Central memory CD8-positive, alpha-beta T cell (primary cell): Measurements from ENCODE around the gene NFIC.
"Not testable (repeated sequence)": the region's sequence is repeated elsewhere in the genome, so short reads cannot be mapped to it uniquely, and the experiment has no call there.

Experiments
- ATAC-seq: fragments of 150-1000 bp; cut with Tn5 transposase; replicated peaks from 2 replicates; pipeline ENCODE4 v1.10.0; 2022; ENCODE audit warnings: mild to moderate bottlenecking, moderate FRiP score, moderate number of reproducible peaks; ENCODE audit not compliant: poor library complexity, severe bottlenecking; ENCODE audit errors: extremely low read depth
- DNase-seq, 2 donors: peaks; one replicate each; pipeline ENCODE4 v3.0.0; 2021; ENCODE audit warnings: low spot score in 2 of 2
- H3K27ac Mint-ChIP-seq: one replicate; pipeline ENCODE4 v1.8.0; 2022; ENCODE audit warnings: low read depth, mild to moderate bottlenecking, moderate library complexity, mixed read lengths
- H3K27me3 Mint-ChIP-seq: one replicate; pipeline ENCODE4 v1.8.0; 2022; ENCODE audit warnings: mixed read lengths
- H3K36me3 Mint-ChIP-seq: one replicate; pipeline ENCODE4 v1.8.0; 2022; ENCODE audit warnings: mild to moderate bottlenecking, moderate library complexity, mixed read lengths; ENCODE audit not compliant: insufficient read depth
- H3K4me1 Mint-ChIP-seq: one replicate; pipeline ENCODE4 v1.8.0; 2022; ENCODE audit warnings: mixed read lengths
- H3K4me3 Mint-ChIP-seq: one replicate; pipeline ENCODE4 v1.8.0; 2022; ENCODE audit warnings: mild to moderate bottlenecking, moderate library complexity, mixed read lengths
- H3K9me3 Mint-ChIP-seq: one replicate; pipeline ENCODE4 v1.8.0; 2022; ENCODE audit warnings: mixed read lengths

NFIC gene

GRCh38 chr19:3343619-3344502 lies 22.5 kb upstream of the NFIC start:
- Mint-ChIP-seq H3K27me3 (no peaks in the 10 kb centered on the region), H3K4me1 (peaks cover under 1% of the 10 kb centered on the region), H3K36me3 (peaks cover 2% of the 10 kb centered on the region), H3K4me3 (peak overlapping the region; percentile 54), H3K27ac (no peak overlapping the region), H3K9me3 (no peaks in the 10 kb centered on the region)
- peak; percentile 71 for ATAC-seq
- DNase-seq, result peak in 1 of 2 donors; percentile 31

GRCh38 chr19:3344608-3345598 lies 21.5 kb upstream of the NFIC start:
- Mint-ChIP-seq H3K9me3 (no peaks in the 10 kb centered on the region), H3K4me1 (no peaks in the 10 kb centered on the region), H3K27me3 (no peaks in the 10 kb centered on the region), H3K4me3 (peak overlapping the region; percentile 54), H3K27ac (peak overlapping the region; percentile 46), H3K36me3 (peaks cover 2% of the 10 kb centered on the region)
- DNase-seq (no peak), ATAC-seq (no peak)

GRCh38 chr19:3345850-3346460 lies 20.4 kb upstream of the NFIC start:
- Mint-ChIP-seq H3K27me3 (no peaks in the 10 kb centered on the region), H3K27ac (no peak overlapping the region), H3K36me3 (no peaks in the 10 kb centered on the region), H3K4me3 (no peak overlapping the region), H3K9me3 (no peaks in the 10 kb centered on the region), H3K4me1 (no peaks in the 10 kb centered on the region)
- DNase-seq (no peak), ATAC-seq (no peak)

GRCh38 chr19:3346677-3347353 lies 19.6 kb upstream of the NFIC start:
- Mint-ChIP-seq H3K27me3 (no peaks in the 10 kb centered on the region), H3K4me1 (no peaks in the 10 kb centered on the region), H3K36me3 (no peaks in the 10 kb centered on the region), H3K4me3 (no peak overlapping the region), H3K27ac (no peak overlapping the region), H3K9me3 (no peaks in the 10 kb centered on the region)
- ATAC-seq (no peak), DNase-seq (no peak)

- Mint-ChIP-seq H3K4me1 (no peaks in the 10 kb centered on the region), H3K27me3 (no peaks in the 10 kb centered on the region), H3K4me3 (no peak overlapping the region), H3K9me3 (no peaks in the 10 kb centered on the region), H3K27ac (no peak overlapping the region), H3K36me3 (no peaks in the 10 kb centered on the region)
- ATAC-seq, result no peak
- DNase-seq, result no peak
These were observed 18.3 kb upstream of the NFIC start for GRCh38 chr19:3348042-3348441.

GRCh38 chr19:3348469-3348868 lies 17.9 kb upstream of the NFIC start:
- not testable (repeated sequence) for ATAC-seq, H3K4me1 Mint-ChIP-seq

DNA sequence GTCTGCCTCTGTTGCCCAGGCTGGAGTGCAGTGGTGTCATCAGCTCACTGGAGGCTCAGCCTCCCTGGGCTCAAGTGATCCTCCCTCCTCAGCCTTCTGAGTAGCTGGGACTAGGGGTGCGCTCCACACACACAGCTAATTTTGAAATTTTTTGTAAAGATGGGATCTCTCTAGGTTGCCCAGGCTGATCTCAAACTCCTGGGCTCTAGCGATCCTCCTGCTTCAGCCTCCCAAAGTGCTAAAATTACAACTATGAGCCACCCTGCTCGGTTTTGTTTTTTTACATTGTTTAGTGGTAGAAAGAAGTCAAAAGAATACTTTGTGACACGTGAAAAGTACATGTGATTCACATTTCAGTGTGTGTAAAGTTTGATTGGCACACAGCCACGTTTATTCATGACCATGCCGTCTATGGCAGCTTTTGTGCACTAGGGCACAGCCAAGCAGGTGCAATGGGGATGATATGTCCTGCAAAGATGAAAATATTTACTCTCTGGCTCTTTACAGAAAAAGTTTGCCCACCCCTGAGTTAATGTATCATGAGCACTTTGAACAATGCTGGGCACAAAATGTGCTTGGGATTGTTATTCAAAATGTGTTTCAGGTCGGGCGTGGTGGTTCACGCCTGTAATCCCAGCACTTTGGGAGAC lies 16.2 kb upstream of the NFIC start:
- Mint-ChIP-seq H3K27ac (no peak overlapping the region), H3K27me3 (no peaks in the 10 kb centered on the region)

More at GRCh38 chr19:3348469-3348868, 17.9 kb upstream of the NFIC start:
- not testable (repeated sequence) for DNase-seq, H3K36me3 Mint-ChIP-seq, H3K9me3 Mint-ChIP-seq, H3K4me3 Mint-ChIP-seq, H3K27ac Mint-ChIP-seq, H3K27me3 Mint-ChIP-seq

DNA sequence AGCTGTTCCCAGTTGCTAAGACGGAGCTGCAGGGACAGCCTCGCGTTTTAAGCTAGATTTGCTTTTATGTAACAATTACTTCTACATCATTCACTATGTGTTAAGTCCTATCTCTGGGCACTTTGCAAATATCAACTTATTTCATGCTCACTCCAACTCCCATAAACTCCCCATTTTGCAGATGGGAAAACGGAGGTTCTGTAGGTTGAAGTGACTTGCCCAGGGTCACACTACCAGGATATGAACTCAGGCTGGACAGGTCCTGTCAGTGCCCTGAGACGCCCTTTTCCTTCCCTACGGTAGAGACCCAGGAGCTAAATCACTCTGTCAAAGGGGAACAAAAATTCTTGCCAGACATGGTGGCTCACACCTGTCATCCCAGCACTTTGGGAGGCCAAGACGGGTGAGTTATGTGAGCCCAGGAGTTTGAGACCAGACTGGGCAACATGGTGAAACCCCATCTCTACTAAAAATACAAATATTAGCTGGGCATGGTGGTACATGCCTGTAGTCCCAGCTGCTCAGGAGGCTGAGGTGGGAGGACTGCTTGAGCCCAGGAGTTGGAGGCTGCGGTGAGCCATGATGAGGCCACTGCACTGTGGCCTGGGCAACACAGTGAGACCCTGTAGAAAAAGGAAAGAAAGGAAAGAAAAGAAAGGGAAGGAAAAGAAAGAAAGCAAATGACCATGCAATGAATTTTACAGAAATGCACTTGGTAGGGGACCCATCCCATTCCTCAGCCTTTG lies 14.5 kb upstream of the NFIC start:
- no peak for DNase-seq
- Mint-ChIP-seq H3K36me3 (no peaks in the 10 kb centered on the region), H3K4me3 (no peak overlapping the region), H3K27ac (no peak overlapping the region), H3K9me3 (no peaks in the 10 kb centered on the region), H3K4me1 (peaks cover 1% of the 10 kb centered on the region), H3K27me3 (no peaks in the 10 kb centered on the region)
- no peak for ATAC-seq

More for the DNA sequence above, 16.2 kb upstream of the NFIC start:
- H3K36me3 Mint-ChIP-seq, result no peaks in the 10 kb centered on the region
- H3K4me3 Mint-ChIP-seq, result no peak overlapping the region
- no peaks in the 10 kb centered on the region for H3K9me3 Mint-ChIP-seq
- DNase-seq (no peak), ATAC-seq (no peak)
- no peaks in the 10 kb centered on the region for H3K4me1 Mint-ChIP-seq

- peaks cover 15% of the 10 kb centered on the region for H3K4me1 Mint-ChIP-seq
- H3K36me3 Mint-ChIP-seq, result peaks cover 11% of the 10 kb centered on the region
- ATAC-seq (no peak), DNase-seq (no peak)
- no peak overlapping the region for H3K27ac Mint-ChIP-seq
- no peak overlapping the region for H3K4me3 Mint-ChIP-seq
- H3K9me3 Mint-ChIP-seq, result no peaks in the 10 kb centered on the region
- no peaks in the 10 kb centered on the region for H3K27me3 Mint-ChIP-seq
These were observed 12.9 kb upstream of the NFIC start for GRCh38 chr19:3353493-3353892.

DNA sequence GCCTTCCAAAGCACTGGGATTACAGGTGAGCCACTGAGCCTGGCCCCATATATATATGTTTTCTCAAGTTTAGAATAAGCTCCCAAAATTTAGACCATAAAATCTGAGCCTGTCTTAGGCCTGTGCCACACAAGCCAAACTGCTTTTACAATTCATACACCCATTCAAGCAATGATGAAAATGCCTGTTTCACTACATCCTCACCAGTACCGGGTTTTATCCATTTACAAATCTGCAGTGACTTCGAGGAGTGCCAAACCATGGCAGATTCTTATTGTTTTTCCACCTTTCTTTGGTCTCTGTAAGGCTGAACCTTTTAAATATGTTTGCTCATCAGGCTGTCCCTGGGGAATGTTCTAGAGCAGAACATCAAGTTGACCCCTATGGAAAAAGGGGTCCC lies 9.6 kb upstream of the NFIC start:
- Mint-ChIP-seq H3K27me3 (no peaks in the 10 kb centered on the region), H3K27ac (no peak overlapping the region), H3K4me1 (peaks cover 25% of the 10 kb centered on the region), H3K4me3 (peak overlapping the region; percentile 91), H3K9me3 (no peaks in the 10 kb centered on the region), H3K36me3 (peaks cover 22% of the 10 kb centered on the region)
- DNase-seq, result no peak
- no peak for ATAC-seq

DNA sequence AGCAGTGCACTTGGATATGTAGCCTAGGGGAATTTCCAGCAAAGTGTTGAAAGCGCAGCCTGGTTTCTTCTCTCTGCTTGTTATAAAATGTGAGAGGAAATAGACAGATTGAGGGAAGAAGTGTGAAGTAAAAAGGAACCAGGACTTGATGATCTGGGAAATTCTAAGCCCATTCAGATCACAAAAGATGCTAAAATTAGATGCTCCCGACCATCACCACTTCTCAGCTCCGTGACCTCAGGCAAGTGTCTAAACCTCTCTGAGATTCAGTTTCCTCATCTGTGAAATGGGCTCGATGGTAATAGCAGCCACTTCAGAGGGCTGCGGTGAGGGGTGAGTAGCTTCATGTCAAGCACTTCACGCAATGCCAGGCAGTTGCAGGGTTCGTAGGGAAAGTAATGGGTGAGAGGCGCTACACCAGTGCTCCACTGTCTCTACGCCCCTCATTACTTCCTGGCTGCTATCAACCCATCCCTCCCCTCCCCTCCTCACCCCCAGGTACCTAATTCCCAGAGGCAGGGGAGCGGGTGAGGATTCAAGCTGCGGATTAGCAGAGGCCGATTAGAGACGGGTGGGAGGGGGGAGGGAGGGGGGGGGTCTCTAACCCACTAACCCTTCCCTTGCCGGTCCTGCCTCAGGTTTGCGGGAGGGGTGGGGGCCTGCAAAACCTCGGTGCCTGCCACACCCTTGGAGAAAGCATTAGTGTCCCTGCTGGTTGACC lies 9.0 kb upstream of the NFIC start:
- Mint-ChIP-seq H3K36me3 (peaks cover 24% of the 10 kb centered on the region), H3K27me3 (no peaks in the 10 kb centered on the region), H3K4me1 (peaks cover 31% of the 10 kb centered on the region), H3K4me3 (peak overlapping the region; percentile 91), H3K9me3 (no peaks in the 10 kb centered on the region), H3K27ac (peak overlapping the region; percentile 89)
- ATAC-seq (peak; percentile 67), DNase-seq (peak; percentile 30 to 69)
